ENCODE results near the gene PBOV1. TPM values are rescaled to one million over a fixed set of nuclear protein-coding genes. Genes with fewer than 3 reads are reported as not detected.

The PBOV1 gene
- total RNA-seq, 1 experiment from 2014 or later, result not detected

- 0 out of 2 replicates have a peak, but pooled peaks cover 3% of the 10 kb centered on the region for H3K27me3 ChIP-seq (ENCODE audit: low read length)
- H3K4me3 ChIP-seq (ENCODE audit: low read length), result no peak overlapping the region
- H3K79me2 ChIP-seq (ENCODE audit: low read length), result no peaks in the 10 kb centered on the region
- no peak overlapping the region for H3K4me2 ChIP-seq (ENCODE audit: low read depth, low read length, poor library complexity, severe bottlenecking)
- H3K4me1 ChIP-seq (ENCODE audit: low read length), result no peaks in the 10 kb centered on the region
- H2AFZ ChIP-seq (ENCODE audit: low read length), result no peak overlapping the region
- H3K9ac ChIP-seq (ENCODE audit: low read length), result no peak overlapping the region
- H4K20me1 ChIP-seq (ENCODE audit: insufficient read depth, low read depth, low read length), result no peaks in the 10 kb centered on the region
- no peaks in the 10 kb centered on the region for H3K36me3 ChIP-seq (ENCODE audit: insufficient read depth, low read length)
- no peak overlapping the region for H3K27ac ChIP-seq (ENCODE audit: low read length)
- H3K9me3 ChIP-seq (ENCODE audit: low read length), result peaks cover 2% of the 10 kb centered on the region; the same call in 1 of the 2 replicates
- no peaks in the 10 kb centered on the region for H3K9me2 ChIP-seq (replicated peaks; ENCODE audit: insufficient read depth, low read length)
- DNase-seq, result no peak
These were observed 41.5 kb downstream of the PBOV1 start for GRCh38 chr6:138176652-138177232.

GRCh38 chr6:138175596-138175995 lies 42.7 kb downstream of the PBOV1 start:
- no peaks in the 10 kb centered on the region for H3K9me2 ChIP-seq (replicated peaks; ENCODE audit: insufficient read depth, low read length)
- H3K4me3 ChIP-seq (ENCODE audit: low read length), result no peak overlapping the region
- H3K27me3 ChIP-seq (ENCODE audit: low read length), result 0 out of 2 replicates have a peak, but pooled peaks cover 3% of the 10 kb centered on the region
- no peaks in the 10 kb centered on the region for H3K36me3 ChIP-seq (ENCODE audit: insufficient read depth, low read length)
- no peak overlapping the region for H2AFZ ChIP-seq (ENCODE audit: low read length)
- H3K27ac ChIP-seq (ENCODE audit: low read length), result no peak overlapping the region
- H3K4me1 ChIP-seq (ENCODE audit: low read length), result no peaks in the 10 kb centered on the region
- no peaks in the 10 kb centered on the region for H3K79me2 ChIP-seq (ENCODE audit: low read length)
- H4K20me1 ChIP-seq (ENCODE audit: insufficient read depth, low read depth, low read length), result no peaks in the 10 kb centered on the region
- H3K9ac ChIP-seq (ENCODE audit: low read length), result no peak overlapping the region
- DNase-seq, result no peak
- no peak overlapping the region for H3K4me2 ChIP-seq (ENCODE audit: low read depth, low read length, poor library complexity, severe bottlenecking)
- peaks cover 2% of the 10 kb centered on the region; the same call in 1 of the 2 replicates for H3K9me3 ChIP-seq (ENCODE audit: low read length)

Other genes with a start within 250 kb of the PBOV1 start
- not detected in 2 replicates for gene PERP, start 111.1 kb downstream of the PBOV1 start, total RNA-seq (2014; rRNA removed; shearing (Covaris generic); ENCODE audit: low replicate concordance)
- 0.04 TPM in 1 of 2 replicates, not detected in the other for gene ARFGEF3, start 56.6 kb downstream of the PBOV1 start, total RNA-seq (2014; rRNA removed; shearing (Covaris generic); ENCODE audit: low replicate concordance)
- gene SMIM28, start 159.4 kb upstream of the PBOV1 start, total RNA-seq (2014; rRNA removed; shearing (Covaris generic); ENCODE audit: low replicate concordance), result not detected in 2 replicates
- gene HEBP2, start 185.7 kb upstream of the PBOV1 start, total RNA-seq (2014; rRNA removed; shearing (Covaris generic); ENCODE audit: low replicate concordance), result 41.9 and 49.9 TPM in 2 replicates